OCI-LY7 (cell line): Measurements from ENCODE around the gene USP43.

Experiments
- CTCF ChIP-seq: fragments of 200-600 bp; sonication (generic); conservative IDR thresholded peaks from 2 replicates; pipeline ENCODE4 v1.5.1; 2014; ENCODE audit warnings: mild to moderate bottlenecking, antibody characterized with exemption, low read length, moderate library complexity, mixed read lengths
- EZH2phosphoT487 ChIP-seq: fragments of 200-600 bp; sonication (generic); IDR thresholded peaks from 2 replicates; pipeline ENCODE4 v1.6.1; 2018; ENCODE audit warnings: low read depth, borderline replicate concordance, mild to moderate bottlenecking, mixed run types, antibody characterized with exemption, low read length, moderate library complexity, mixed read lengths

GRCh38 chr17:9700136-9700535 is 54.8 kb downstream of the USP43 start:
- TF ChIP-seq CTCF (no peak), EZH2phosphoT487 (no peak)
